HCT116 (cell line): ENCODE results near the gene SERPIND1. TPM values are rescaled to one million over a fixed set of nuclear protein-coding genes. Genes with fewer than 3 reads are reported as not detected.

Experiments
- ATAC-seq: fragments of 200-7000 bp; cut with Tn5 transposase; 2 replicates; pipeline ENCODE4 v1.9.1; 2020; ENCODE audit warnings: mild to moderate bottlenecking, moderate library complexity
- BruUV-seq: library from RNA; stranded (reverse); fragments of 400-500 nt; replicated peaks from 2 replicates; lab custom pipeline; 2021; lab: Mats Ljungman, UMichigan
- CTCF ChIA-PET: fragments of 300-600 bp; sonication (Branson Sonifier 250); formaldehyde crosslinking; loops from one replicate; lab custom pipeline; 2021; ENCODE audit warnings: antibody characterized with exemption; lab: Charles Lee
- POLR2A ChIA-PET: fragments of 300-600, 350-600 bp; sonication (Branson Sonifier 250); formaldehyde crosslinking; loops from one replicate; lab custom pipeline; 2021; ENCODE audit warnings: antibody characterized with exemption; lab: Charles Lee
- RAD21 ChIA-PET, 2 experiments: fragments of 300-600 bp; sonication (Branson Sonifier 250); formaldehyde crosslinking; loops; one replicate each; lab custom pipeline; 2023; ENCODE audit warnings: low total read pairs in 2 of 2; ENCODE audit not compliant: uncharacterized antibody in 2 of 2, unreplicated experiment in 2 of 2, low non-redundant PET in 1 of 2; lab: Charles Lee
- DNase-seq: peaks from one replicate; pipeline ENCODE4 v3.0.0-alpha.2; 2010; ENCODE audit warnings: low read depth, low spot score
- H2AFZ ChIP-seq: fragments of 200-600 bp; shearing (Covaris generic), sonication (generic); 2 replicates; pipeline ENCODE4 v1.6.1; 2017; ENCODE audit warnings: low read depth, mixed run types, mixed read lengths, antibody characterized with exemption, low read length; ENCODE audit not compliant: poor library complexity, severe bottlenecking
- H3K27ac ChIP-seq: 2 replicates; pipeline ENCODE4 v1.5.1; 2012; ENCODE audit warnings: low read depth, low read length
- H3K27me3 ChIP-seq: fragments of 200-600 bp; sonication (generic); 2 replicates; pipeline ENCODE4 v1.6.1; 2016; ENCODE audit warnings: mixed run types, low read length, mixed read lengths; ENCODE audit not compliant: insufficient read depth
- H3K36me3 ChIP-seq, 2 experiments: fragments of 200-500 bp in 1 of 2; fragments of 200-600 bp in 1 of 2; sonication (Bioruptor generic) in 1 of 2; sonication (generic) in 1 of 2; 2 replicates each; pipeline versions ENCODE4 v1.5.1 to v1.6.1; 2014 to 2016; ENCODE audit warnings: low read length in 2 of 2, inconsistent platforms in 1 of 2, mixed read lengths in 1 of 2, mixed run types in 1 of 2; ENCODE audit not compliant: insufficient read depth in 2 of 2, control insufficient read depth in 1 of 2
- H3K4me1 ChIP-seq, 2 experiments: fragments of 200-600 bp in 1 of 2; sonication (generic) in 1 of 2; 2 replicates each; pipeline versions ENCODE4 v1.5.1 to v1.6.1; 2012 to 2017; ENCODE audit warnings: low read length in 2 of 2, inconsistent platforms in 1 of 2, mild to moderate bottlenecking in 1 of 2, mixed read lengths in 1 of 2, mixed run types in 1 of 2, moderate library complexity in 1 of 2; ENCODE audit not compliant: insufficient read depth in 2 of 2, control insufficient read depth in 1 of 2
- H3K4me2 ChIP-seq: fragments of 200-600 bp; sonication (generic); 2 replicates; pipeline ENCODE4 v1.6.1; 2017; ENCODE audit warnings: mixed run types, low read length, mixed read lengths
- H3K4me3 ChIP-seq, 2 experiments: fragments of 200-600 bp in 1 of 2; sonication (generic) in 1 of 2; replicated peaks in 1 of 2; 2 replicates each; pipeline ENCODE4 v1.5.1; 2011 to 2016; ENCODE audit warnings: low read length in 2 of 2, control low read depth in 1 of 2, low read depth in 1 of 2, mild to moderate bottlenecking in 1 of 2, mixed read lengths in 1 of 2, mixed run types in 1 of 2
- H3K79me2 ChIP-seq: fragments of 200-600 bp; sonication (generic); 2 replicates; pipeline ENCODE4 v1.6.1; 2017; ENCODE audit warnings: mild to moderate bottlenecking, mixed run types, low read length, moderate library complexity, mixed read lengths; ENCODE audit not compliant: insufficient read depth
- H3K9ac ChIP-seq: fragments of 200-600 bp; sonication (generic); 2 replicates; pipeline ENCODE4 v1.6.1; 2016; ENCODE audit warnings: low read length, mixed read lengths
- H3K9me2 ChIP-seq: fragments of 200-600 bp; sonication (generic), shearing (Covaris generic); 2 replicates; pipeline ENCODE4 v1.6.1; 2017; ENCODE audit warnings: mixed run types, mild to moderate bottlenecking, moderate library complexity; ENCODE audit not compliant: insufficient read depth
- H3K9me3 ChIP-seq, 2 experiments: fragments of 200-500 bp in 1 of 2; fragments of 200-600 bp in 1 of 2; sonication (Bioruptor generic) in 1 of 2; sonication (generic) in 1 of 2; 2 replicates each; pipeline ENCODE4 v1.6.1; 2014 to 2017; ENCODE audit warnings: low read length in 2 of 2, mixed read lengths in 2 of 2, inconsistent platforms in 1 of 2, low read depth in 1 of 2, mild to moderate bottlenecking in 1 of 2, mixed run types in 1 of 2, moderate library complexity in 1 of 2; ENCODE audit not compliant: control insufficient read depth in 1 of 2, insufficient read depth in 1 of 2
- H4K20me1 ChIP-seq: fragments of 200-600 bp; sonication (generic), shearing (Covaris generic); 2 replicates; pipeline ENCODE4 v1.6.1; 2017; ENCODE audit warnings: mixed run types, mild to moderate bottlenecking, moderate library complexity; ENCODE audit not compliant: insufficient read depth
- CTCF ChIP-seq, 3 experiments: fragments of 200-600 bp in 1 of 3; sonication (generic) in 1 of 3; IDR thresholded peaks in 2 of 3; conservative IDR thresholded peaks in 1 of 3; 2 replicates each; pipeline ENCODE4 v1.5.1; 2012 to 2017; ENCODE audit warnings: low read depth in 2 of 3, low read length in 2 of 3, antibody characterized with exemption in 1 of 3, borderline replicate concordance in 1 of 3, control low read depth in 1 of 3, mild to moderate bottlenecking in 1 of 3, mixed read lengths in 1 of 3, mixed run types in 1 of 3, moderate library complexity in 1 of 3; ENCODE audit not compliant: insufficient read depth in 1 of 3
- EGR1 ChIP-seq: IDR thresholded peaks from 2 replicates; pipeline ENCODE4 v1.6.1; 2012; ENCODE audit warnings: low read depth
- ELF1 ChIP-seq: IDR thresholded peaks from 2 replicates; pipeline ENCODE4 v1.6.1; 2012; ENCODE audit warnings: low read depth, borderline replicate concordance
- EZH2 ChIP-seq: fragments of 200-600 bp; sonication (generic); IDR thresholded peaks from 2 replicates; pipeline ENCODE4 v1.6.1; 2017; ENCODE audit warnings: antibody characterized with exemption, mixed run types
- FOSL1 ChIP-seq: IDR thresholded peaks from 2 replicates; pipeline ENCODE4 v1.6.1; 2012; ENCODE audit warnings: low read depth
- JUND ChIP-seq: IDR thresholded peaks from 2 replicates; pipeline ENCODE4 v1.6.1; 2012
- POLR2AphosphoS5 ChIP-seq: IDR thresholded peaks from 2 replicates; pipeline ENCODE4 v1.6.1; 2011; ENCODE audit warnings: mild to moderate bottlenecking, low read depth, low read length, moderate library complexity
- RAD21 ChIP-seq: IDR thresholded peaks from 2 replicates; pipeline ENCODE4 v1.6.1; 2012; ENCODE audit warnings: low read depth, mild to moderate bottlenecking
- SIN3A ChIP-seq: IDR thresholded peaks from 2 replicates; pipeline ENCODE4 v1.6.1; 2012; ENCODE audit warnings: low read depth
- SP1 ChIP-seq: IDR thresholded peaks from 2 replicates; pipeline ENCODE4 v1.6.1; 2012; ENCODE audit warnings: low read depth
- SRF ChIP-seq: IDR thresholded peaks from 2 replicates; pipeline ENCODE4 v1.6.1; 2012; ENCODE audit warnings: low read depth
- TCF7L2 ChIP-seq: IDR thresholded peaks from 2 replicates; pipeline ENCODE4 v1.7.0; 2011; ENCODE audit warnings: borderline replicate concordance, inconsistent platforms; ENCODE audit not compliant: insufficient read depth, insufficient read length; ENCODE audit errors: extremely low read depth
- ZFX ChIP-seq: fragments of 450-650 bp; IDR thresholded peaks from 2 replicates; pipeline ENCODE4 v1.6.1; 2017
- intact Hi-C: fragments of 100-400 bp; cut with micrococcal nuclease; formaldehyde crosslinking; loops from 2 replicates; pipeline ENCODE4 v1.10.0; 2022
- total RNA-seq: library from RNA; stranded (reverse); gene quantifications from one replicate; pipeline ENCODE4 v1.2.1, GENCODE V29; 2021; ENCODE audit not compliant: unreplicated experiment
- TF ChIP-seq, protein P1 (sequence below): IDR thresholded peaks from 2 replicates; pipeline ENCODE4 v1.6.1; 2012
- TF ChIP-seq, protein P2 (sequence below): IDR thresholded peaks from 2 replicates; pipeline ENCODE4 v1.6.1; 2012
- TF ChIP-seq, protein P3 (sequence below): IDR thresholded peaks from 2 replicates; pipeline ENCODE4 v1.6.1; 2012; ENCODE audit warnings: low read depth

SERPIND1 gene
- total RNA-seq, 1 experiment from 2014 or later = 0.25 TPM

- Histone ChIP-seq H3K27me3 (no peaks in the 10 kb centered on the region), H3K9me3 (no peaks in the 10 kb centered on the region), H3K9ac (no peak overlapping the region), H3K4me2 (no peak overlapping the region), H3K36me3 (peaks cover 5 to 9% of the 10 kb centered on the region in 2 experiments; a peak in 1 of 4 replicates), H3K9me2 (no peaks in the 10 kb centered on the region), H2AFZ (no peak overlapping the region), H3K4me1 (no peaks in the 10 kb centered on the region), H4K20me1 (no peaks in the 10 kb centered on the region), H3K4me3 (no peak overlapping the region), H3K79me2 (no peaks in the 10 kb centered on the region), H3K27ac (no peak overlapping the region)
- ChIA-PET RAD21 (interaction anchor here in 1 of 2 experiments (0.7 kb wide), 1 partner anchor 167 kb away, joined by 5 read pairs; the partner anchor contains the start of gene LZTR1), CTCF (no interaction called here), POLR2A (no interaction called here)
- intact Hi-C loops = no loop called here
- no TSS peak for BruUV-seq
- no peak for DNase-seq
- TF ChIP-seq SIN3A = no peak
- ATAC-seq = no peak
These were observed 41.7 kb downstream of the SERPIND1 start for GRCh38 chr22:20815477-20816050.

- POLR2A ChIA-PET = no interaction called here
- no TSS peak for BruUV-seq
- no peak overlapping the region for H3K4me2 ChIP-seq
- H3K9me2 ChIP-seq = no peaks in the 10 kb centered on the region
- H3K36me3 ChIP-seq = peaks cover 5 to 9% of the 10 kb centered on the region in 2 experiments; a peak in 1 of 4 replicates
- H3K9ac ChIP-seq = no peak overlapping the region
- no peaks in the 10 kb centered on the region for H3K9me3 ChIP-seq
- H3K4me1 ChIP-seq = no peaks in the 10 kb centered on the region
- ATAC-seq (no peak), DNase-seq (no peak)
- no peak overlapping the region for H3K4me3 ChIP-seq
- CTCF ChIA-PET = no interaction called here
- H4K20me1 ChIP-seq = no peaks in the 10 kb centered on the region
- H3K27me3 ChIP-seq = no peaks in the 10 kb centered on the region
- no peaks in the 10 kb centered on the region for H3K79me2 ChIP-seq
- H3K27ac ChIP-seq = no peak overlapping the region
- no peak overlapping the region for H2AFZ ChIP-seq
- intact Hi-C loops = no loop called here
- RAD21 ChIA-PET = no interaction called here
- TF ChIP-seq EGR1 (no peak), SP1 (no peak), ELF1 (no peak), CTCF (IDR thresholded peaks at IDR 0.05 in 2 of 3, conservative IDR thresholded peaks at IDR 0.05 in 1 of 3; ENCODE audit: borderline replicate concordance in 1 of 3, insufficient read depth in 1 of 3, low read depth in 2 of 3, low read length in 2 of 3) (no peak), SRF (no peak), ZFX (no peak), JUND (no peak), POLR2AphosphoS5 (no peak), TCF7L2 (no peak), RAD21 (no peak), EZH2 (no peak), FOSL1 (no peak)
- TF ChIP-seq, protein P1, sequence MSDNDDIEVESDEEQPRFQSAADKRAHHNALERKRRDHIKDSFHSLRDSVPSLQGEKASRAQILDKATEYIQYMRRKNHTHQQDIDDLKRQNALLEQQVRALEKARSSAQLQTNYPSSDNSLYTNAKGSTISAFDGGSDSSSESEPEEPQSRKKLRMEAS = no peak
- TF ChIP-seq, protein P2, sequence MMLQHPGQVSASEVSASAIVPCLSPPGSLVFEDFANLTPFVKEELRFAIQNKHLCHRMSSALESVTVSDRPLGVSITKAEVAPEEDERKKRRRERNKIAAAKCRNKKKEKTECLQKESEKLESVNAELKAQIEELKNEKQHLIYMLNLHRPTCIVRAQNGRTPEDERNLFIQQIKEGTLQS = no peak
- TF ChIP-seq, protein P3, sequence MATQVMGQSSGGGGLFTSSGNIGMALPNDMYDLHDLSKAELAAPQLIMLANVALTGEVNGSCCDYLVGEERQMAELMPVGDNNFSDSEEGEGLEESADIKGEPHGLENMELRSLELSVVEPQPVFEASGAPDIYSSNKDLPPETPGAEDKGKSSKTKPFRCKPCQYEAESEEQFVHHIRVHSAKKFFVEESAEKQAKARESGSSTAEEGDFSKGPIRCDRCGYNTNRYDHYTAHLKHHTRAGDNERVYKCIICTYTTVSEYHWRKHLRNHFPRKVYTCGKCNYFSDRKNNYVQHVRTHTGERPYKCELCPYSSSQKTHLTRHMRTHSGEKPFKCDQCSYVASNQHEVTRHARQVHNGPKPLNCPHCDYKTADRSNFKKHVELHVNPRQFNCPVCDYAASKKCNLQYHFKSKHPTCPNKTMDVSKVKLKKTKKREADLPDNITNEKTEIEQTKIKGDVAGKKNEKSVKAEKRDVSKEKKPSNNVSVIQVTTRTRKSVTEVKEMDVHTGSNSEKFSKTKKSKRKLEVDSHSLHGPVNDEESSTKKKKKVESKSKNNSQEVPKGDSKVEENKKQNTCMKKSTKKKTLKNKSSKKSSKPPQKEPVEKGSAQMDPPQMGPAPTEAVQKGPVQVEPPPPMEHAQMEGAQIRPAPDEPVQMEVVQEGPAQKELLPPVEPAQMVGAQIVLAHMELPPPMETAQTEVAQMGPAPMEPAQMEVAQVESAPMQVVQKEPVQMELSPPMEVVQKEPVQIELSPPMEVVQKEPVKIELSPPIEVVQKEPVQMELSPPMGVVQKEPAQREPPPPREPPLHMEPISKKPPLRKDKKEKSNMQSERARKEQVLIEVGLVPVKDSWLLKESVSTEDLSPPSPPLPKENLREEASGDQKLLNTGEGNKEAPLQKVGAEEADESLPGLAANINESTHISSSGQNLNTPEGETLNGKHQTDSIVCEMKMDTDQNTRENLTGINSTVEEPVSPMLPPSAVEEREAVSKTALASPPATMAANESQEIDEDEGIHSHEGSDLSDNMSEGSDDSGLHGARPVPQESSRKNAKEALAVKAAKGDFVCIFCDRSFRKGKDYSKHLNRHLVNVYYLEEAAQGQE = no peak
These were observed 42.6 kb downstream of the SERPIND1 start for GRCh38 chr22:20816559-20816958.
